HepG2 (cell line): ENCODE measurements around the gene LIF. TPM values are rescaled to one million over a fixed set of nuclear protein-coding genes. Genes with fewer than 3 reads are reported as not detected.

ENCODE experiments used
- CHD4 ChIP-seq: fragments of 200-600 bp; sonication (generic); IDR thresholded peaks from 2 replicates; pipeline ENCODE4 v1.7.0; 2017; ENCODE audit warnings: mild to moderate bottlenecking, low read length, borderline replicate concordance
- DMAP1 ChIP-seq: IDR thresholded peaks from 2 replicates; pipeline ENCODE4 v1.6.1; 2016
- ETV6 ChIP-seq: sonication (generic); formaldehyde crosslinking; conservative IDR thresholded peaks from 2 replicates; pipeline ENCODE4 v1.4.0; 2020; ENCODE audit warnings: missing genetic modification reagents
- FIP1L1 ChIP-seq: fragments of 200-400 bp; formaldehyde crosslinking; IDR thresholded peaks from 2 replicates; pipeline ENCODE4 v1.6.1; 2018; ENCODE audit warnings: low read depth, mild to moderate bottlenecking, low read length, moderate library complexity, borderline replicate concordance; ENCODE audit not compliant: insufficient read depth
- GZF1 ChIP-seq: sonication (generic); formaldehyde crosslinking; IDR thresholded peaks from 2 replicates; pipeline ENCODE4 v1.5.1; 2020; ENCODE audit warnings: mild to moderate bottlenecking, missing genetic modification reagents
- MAX ChIP-seq: IDR thresholded peaks from 2 replicates; pipeline ENCODE4 v1.6.1; 2012; ENCODE audit warnings: inconsistent platforms
- RARA ChIP-seq: IDR thresholded peaks from 2 replicates; pipeline ENCODE4 v1.6.1; 2016; ENCODE audit warnings: missing genetic modification reagents, missing compliant biosample characterization
- REXO4 ChIP-seq: sonication (generic); formaldehyde crosslinking; IDR thresholded peaks from 2 replicates; pipeline ENCODE4 v1.8.0; 2022; ENCODE audit warnings: missing genetic modification reagents, mild to moderate bottlenecking, borderline replicate concordance
- SMAD3 ChIP-seq: sonication (generic); formaldehyde crosslinking; IDR thresholded peaks from 2 replicates; pipeline ENCODE4 v1.4.0; 2020; ENCODE audit warnings: missing genetic modification reagents
- SUZ12 ChIP-seq: fragments of 150-350 bp; IDR thresholded peaks from 2 replicates; pipeline ENCODE4 v1.6.1; 2014; ENCODE audit warnings: low read depth, low read length
- TAF1 ChIP-seq: sonication (generic); formaldehyde crosslinking; IDR thresholded peaks from 2 replicates; pipeline ENCODE4 v1.4.0; 2020; ENCODE audit warnings: missing genetic modification reagents
- YEATS2 ChIP-seq: sonication (generic); formaldehyde crosslinking; IDR thresholded peaks from 2 replicates; pipeline ENCODE4 v1.4.0; 2020; ENCODE audit warnings: missing genetic modification reagents, borderline replicate concordance
- ZBTB26 ChIP-seq: IDR thresholded peaks from 2 replicates; pipeline ENCODE4 v1.6.1; 2016; ENCODE audit warnings: missing compliant biosample characterization, missing genetic modification reagents, borderline replicate concordance
- ZFP36L1 ChIP-seq: sonication (generic); formaldehyde crosslinking; IDR thresholded peaks from 2 replicates; pipeline ENCODE4 v1.8.0; 2022; ENCODE audit warnings: mild to moderate bottlenecking, missing genetic modification reagents, moderate library complexity
- ZFY ChIP-seq: sonication (generic); formaldehyde crosslinking; IDR thresholded peaks from 2 replicates; pipeline ENCODE4 v1.4.0; 2020; ENCODE audit warnings: missing genetic modification reagents
- ZNF260 ChIP-seq: sonication (generic); formaldehyde crosslinking; IDR thresholded peaks from 2 replicates; pipeline ENCODE4 v1.4.0; 2020; ENCODE audit warnings: missing genetic modification reagents, low read depth, mild to moderate bottlenecking, borderline replicate concordance
- ZNF30 ChIP-seq: sonication (generic); formaldehyde crosslinking; IDR thresholded peaks from 2 replicates; pipeline ENCODE4 v1.5.0; 2020; ENCODE audit warnings: mild to moderate bottlenecking, missing genetic modification reagents
- ZNF432 ChIP-seq: sonication (generic); formaldehyde crosslinking; IDR thresholded peaks from 2 replicates; pipeline ENCODE4 v1.5.0; 2020; ENCODE audit warnings: missing genetic modification reagents, mild to moderate bottlenecking, borderline replicate concordance
- ZNF451 ChIP-seq: sonication (generic); formaldehyde crosslinking; IDR thresholded peaks from 2 replicates; pipeline ENCODE4 v1.5.0; 2020; ENCODE audit warnings: mild to moderate bottlenecking, missing genetic modification reagents
- ZNF530 ChIP-seq: sonication (generic); formaldehyde crosslinking; IDR thresholded peaks from 2 replicates; pipeline ENCODE4 v1.5.0; 2020; ENCODE audit warnings: low read depth, mild to moderate bottlenecking, missing genetic modification reagents
- ZNF546 ChIP-seq: sonication (generic); formaldehyde crosslinking; conservative IDR thresholded peaks from 2 replicates; pipeline ENCODE4 v1.8.1; 2023; ENCODE audit warnings: mild to moderate bottlenecking, missing genetic modification reagents
- ZNF569 ChIP-seq: sonication (generic); formaldehyde crosslinking; IDR thresholded peaks from 2 replicates; pipeline ENCODE4 v1.5.0; 2020; ENCODE audit warnings: mild to moderate bottlenecking, missing genetic modification reagents, moderate library complexity, borderline replicate concordance
- ZNF660 ChIP-seq: sonication (generic); formaldehyde crosslinking; IDR thresholded peaks from 2 replicates; pipeline ENCODE4 v1.5.1; 2020; ENCODE audit warnings: mild to moderate bottlenecking, low read depth, missing genetic modification reagents, borderline replicate concordance
- ZNF724P ChIP-seq: sonication (generic); formaldehyde crosslinking; IDR thresholded peaks from 2 replicates; pipeline ENCODE4 v1.8.0; 2022; ENCODE audit warnings: missing genetic modification reagents, borderline replicate concordance
- ZNF768 ChIP-seq: sonication (generic); formaldehyde crosslinking; IDR thresholded peaks from 2 replicates; pipeline ENCODE4 v1.4.0; 2020; ENCODE audit warnings: missing genetic modification reagents
- ZNF883 ChIP-seq: sonication (generic); formaldehyde crosslinking; IDR thresholded peaks from 2 replicates; pipeline ENCODE4 v1.5.1; 2020; ENCODE audit warnings: mild to moderate bottlenecking, missing genetic modification reagents; ENCODE audit errors: not compliant biosample characterization
- ZXDC ChIP-seq: sonication (generic); formaldehyde crosslinking; IDR thresholded peaks from 2 replicates; pipeline ENCODE4 v1.5.0; 2020; ENCODE audit warnings: mild to moderate bottlenecking, missing genetic modification reagents
- polyA plus RNA-seq, 8 experiments: library from polyadenylated mRNA; depleted of rRNA in 3 of 8; stranded (reverse) in 7 of 8; unstranded in 1 of 8; fragments of >200 nt; fragmentation: Illumina TruSeq in 4 of 8; extraction: Trizol in 4 of 8; gene quantifications; 2 replicates each; pipeline versions ENCODE4 v1.2.1 to v1.2.3, GENCODE V29; 2011 to 2016; ENCODE audit warnings: low read depth in 4 of 8, missing spikeins in 1 of 8, mixed read lengths in 1 of 8; ENCODE audit not compliant: insufficient read depth in 1 of 8
- total RNA-seq, 5 experiments: library from RNA; depleted of rRNA; stranded (reverse); fragments of >200 nt; fragmentation: Illumina TruSeq; extraction: Trizol; gene quantifications; 2 replicates each; pipeline ENCODE4 v1.2.3, GENCODE V29; 2016; ENCODE audit warnings: low read depth in 1 of 5

The LIF gene
- total and polyA plus RNA-seq, 2 of the 13 experiments (the other 11 are each of a cell fraction or from before 2014, with no cell fraction given), result 3.6 to 8.5 TPM

GRCh38 chr22:30262917-30263741, 16.6 kb upstream of the LIF start (continued):
- TF ChIP-seq ZFP36L1 (CRISPR knock-in tag), result no peak
- no peak for TF ChIP-seq ZNF768
- TF ChIP-seq ZNF451, result no peak
- no peak for TF ChIP-seq ZNF432 (CRISPR knock-in tag)
- no peak for TF ChIP-seq ZNF569 (CRISPR knock-in tag)
- TF ChIP-seq YEATS2, result no peak
- no peak for TF ChIP-seq RARA
- TF ChIP-seq ZNF260, result no peak
- no peak for TF ChIP-seq ETV6 (CRISPR knock-in tag)
- no peak for TF ChIP-seq GZF1 (CRISPR knock-in tag)
- TF ChIP-seq SMAD3 (CRISPR knock-in tag), result peak; percentile 25; the same call in 1 of the 2 replicates
- TF ChIP-seq ZFY (CRISPR knock-in tag), result peak; percentile 25; the same call in 1 of the 2 replicates
- TF ChIP-seq ZNF546 (CRISPR knock-in tag), result no peak
- no peak for TF ChIP-seq TAF1
- TF ChIP-seq CHD4, result no peak
- no peak for TF ChIP-seq FIP1L1
- TF ChIP-seq MAX, result peak; percentile 48; the same call in 1 of the 2 replicates
- no peak for TF ChIP-seq ZBTB26 (CRISPR knock-in tag)
- TF ChIP-seq ZNF883 (CRISPR knock-in tag), result no peak
- TF ChIP-seq ZNF30, result no peak
- TF ChIP-seq ZXDC (CRISPR knock-in tag), result no peak
- no peak for TF ChIP-seq ZNF724P (CRISPR knock-in tag)
- no peak for TF ChIP-seq ZNF660 (CRISPR knock-in tag)
- TF ChIP-seq REXO4 (CRISPR knock-in tag), result no peak
- peak; percentile 52; the same call in 1 of the 2 replicates for TF ChIP-seq DMAP1 (CRISPR knock-in tag)
- TF ChIP-seq ZNF530 (CRISPR knock-in tag), result no peak
- no peak for TF ChIP-seq SUZ12
